GM19372 (cell line): ENCODE results near the gene RBFA.

Experiments used
- ATAC-seq: cut with Tn5 transposase; IDR thresholded peaks from one replicate; pipeline ENCODE4 v1.9.1; 2021; ENCODE audit warnings: mild to moderate bottlenecking, low read depth, moderate library complexity; ENCODE audit not compliant: unreplicated experiment

RBFA gene

GRCh38 chr18:80068571-80069272, 34.5 kb downstream of the RBFA start:
- ATAC-seq, result no peak

GRCh38 chr18:80070825-80071224, 36.6 kb downstream of the RBFA start:
- ATAC-seq, result no peak

DNA sequence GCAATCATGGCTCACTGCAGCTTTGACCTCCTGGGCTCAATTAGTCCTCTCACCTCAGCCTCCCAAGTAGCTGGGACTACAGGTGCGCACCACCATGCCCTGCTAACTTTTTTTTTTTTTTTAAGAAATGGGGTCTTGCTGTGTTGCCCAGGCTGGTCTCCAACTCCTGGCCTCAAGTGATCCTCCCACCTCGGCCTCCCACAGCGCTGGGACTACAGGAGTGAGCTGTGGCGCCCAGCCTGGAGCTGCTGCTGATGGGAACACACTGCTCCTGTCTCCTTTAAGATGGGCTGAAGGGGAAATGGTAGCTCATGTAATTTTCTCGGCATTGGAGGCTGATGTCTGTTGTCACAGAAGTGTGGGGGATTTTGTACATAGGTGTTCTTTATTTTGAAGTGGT, 39.9 kb downstream of the RBFA start:
- no peak for ATAC-seq

DNA sequence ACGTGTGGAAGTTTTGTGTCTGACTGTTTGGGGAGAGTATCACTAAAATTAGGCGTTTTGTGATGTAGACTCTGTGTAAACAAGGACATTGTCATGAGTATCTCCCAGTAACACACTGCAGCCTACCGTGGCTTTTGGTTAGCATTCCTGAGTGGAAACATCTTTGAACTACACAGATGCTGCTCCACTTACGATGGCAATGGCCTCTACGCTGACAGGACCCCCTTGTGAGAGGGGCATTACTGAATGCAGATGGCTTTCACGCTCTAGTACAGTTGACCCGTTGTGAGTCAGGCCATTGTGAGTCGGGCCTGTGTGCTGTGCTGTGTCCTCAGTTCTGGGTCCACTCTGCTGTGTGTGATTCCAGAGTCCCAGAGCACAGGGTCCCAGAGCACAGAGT, 40.5 kb downstream of the RBFA start:
- no peak for ATAC-seq

DNA sequence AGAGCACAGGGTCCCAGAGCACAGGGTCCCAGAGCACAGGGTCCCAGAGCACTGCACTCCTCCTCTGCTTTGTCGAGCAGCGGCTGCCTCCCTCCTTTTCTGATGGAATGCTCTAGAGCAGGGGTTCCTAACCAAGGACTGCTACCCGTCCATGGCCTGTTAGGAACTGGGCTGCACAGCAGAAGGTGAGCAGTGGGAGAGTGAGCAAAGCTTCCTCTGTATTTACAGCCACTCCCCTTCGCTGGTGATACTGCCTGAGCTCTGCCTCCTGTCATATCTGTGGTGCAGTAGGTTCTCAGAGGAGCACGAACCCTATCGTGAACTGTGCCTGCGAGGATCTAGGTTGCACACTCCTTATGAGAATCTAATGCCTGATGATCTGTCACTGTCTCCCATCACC, 41.7 kb downstream of the RBFA start:
- no peak for ATAC-seq

- no peak for ATAC-seq
Measured at GRCh38 chr18:80076379-80076778, 42.1 kb downstream of the RBFA start.

DNA sequence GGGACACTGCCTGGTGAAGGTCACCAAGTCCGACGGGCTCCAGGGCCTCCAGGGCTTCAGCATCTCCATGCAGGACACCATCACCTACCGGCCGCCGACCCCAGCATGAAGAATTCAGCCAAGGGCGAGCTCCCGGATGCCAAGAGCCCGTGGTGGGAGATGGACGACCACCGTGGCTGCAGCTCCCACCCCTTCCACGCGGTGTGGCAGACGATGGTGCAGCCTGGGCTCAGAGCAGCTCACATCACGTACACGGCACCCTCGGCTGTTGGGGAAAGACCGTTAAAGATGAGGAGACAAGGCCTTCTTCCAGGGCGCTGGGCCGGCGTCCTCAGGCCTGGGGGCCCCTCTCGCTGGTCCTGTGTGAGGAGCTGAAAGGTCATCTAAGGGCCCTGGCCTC, 43.6 kb downstream of the RBFA start:
- no peak for ATAC-seq
